ENCODE measurements around the gene LOXL1. TPM values are rescaled to one million over a fixed set of nuclear protein-coding genes. Genes with fewer than 3 reads are reported as not detected.

The LOXL1 gene
- total and polyA plus RNA-seq, 2 donors (not counting 1 experiment from before 2014, with no cell fraction given) = 65.6 to 163 TPM

DNA sequence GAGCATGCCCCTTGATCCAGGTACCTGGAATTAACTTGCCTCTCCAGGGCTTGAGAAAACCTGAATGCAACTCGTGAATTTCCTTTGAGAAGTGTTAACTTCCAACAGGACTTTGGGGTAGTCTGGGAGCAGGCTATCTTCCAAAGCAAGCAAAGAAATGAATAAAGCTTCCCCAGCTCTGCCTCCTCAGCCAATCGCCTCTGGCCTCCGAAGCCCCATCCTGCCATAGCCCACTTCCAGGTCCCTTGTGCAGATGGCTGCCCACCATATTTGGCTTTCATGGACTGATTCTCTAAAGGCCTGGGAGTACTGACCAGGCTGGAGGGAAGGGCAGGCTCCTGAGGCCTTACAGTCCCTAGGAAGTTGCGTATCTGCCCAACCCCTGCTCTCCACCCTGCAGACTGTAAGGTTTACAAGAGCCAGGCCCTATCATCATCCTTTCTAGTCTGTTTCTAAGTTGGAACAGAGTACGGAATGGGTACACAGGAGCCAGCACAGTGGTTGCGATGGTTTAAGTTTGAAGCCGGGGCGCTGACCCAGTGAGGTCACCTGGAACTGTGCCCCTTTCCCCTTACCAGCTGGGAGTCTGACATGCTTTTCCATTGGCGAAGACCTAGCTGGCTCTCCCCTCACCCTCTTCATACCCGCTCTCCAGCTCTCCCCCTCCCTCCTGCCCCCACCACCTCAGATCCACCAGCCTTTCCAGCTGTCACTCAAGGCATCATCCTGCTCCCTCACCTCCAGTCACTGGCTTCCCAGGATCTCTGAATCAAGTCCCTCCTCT, 67.1 kb downstream of the LOXL1 start:
- H2AFZ ChIP-seq (ENCODE audit: low read length) = no peak overlapping the region
- H3K27me3 ChIP-seq (ENCODE audit: control insufficient read depth, insufficient read depth, low read length) = no peaks in the 10 kb centered on the region
- H3K4me2 ChIP-seq (ENCODE audit: extremely low read depth, insufficient read depth, low read length) = peak overlapping the region; percentile 77
- peaks cover 37% of the 10 kb centered on the region for H3K79me2 ChIP-seq (ENCODE audit: control insufficient read depth, insufficient read depth, low read length)
- H3K9ac ChIP-seq (ENCODE audit: insufficient read depth, low read length) = no peak overlapping the region
- peaks cover 36% of the 10 kb centered on the region for H3K4me1 ChIP-seq (ENCODE audit: control insufficient read depth, extremely low read depth, insufficient read depth, low read length)
- peak overlapping the region in 3 of 4 experiments; percentile 78 to 97 (median 91) for H3K4me3 ChIP-seq (replicated peaks in 1 of 4; ENCODE audit: control extremely low read depth in 1 of 4, insufficient read depth in 1 of 4, low read depth in 3 of 4, low read length in 4 of 4)
- no peaks in the 10 kb centered on the region for H4K20me1 ChIP-seq (ENCODE audit: control insufficient read depth, extremely low read depth, insufficient read depth, low read length)
- no peak for DNase-seq (ENCODE audit: low read depth in 2 of 2)
- H3K27ac ChIP-seq (ENCODE audit: insufficient read depth, low read length) = no peak overlapping the region
- H3K36me3 ChIP-seq (ENCODE audit: control insufficient read depth, insufficient read depth, low read length) = peaks cover 6% of the 10 kb centered on the region
- no peaks in the 10 kb centered on the region for H3K9me3 ChIP-seq (ENCODE audit: control insufficient read depth, insufficient read depth, low read depth, low read length)
- no peak for TF ChIP-seq EZH2 (IDR thresholded peaks at IDR 0.05; ENCODE audit: low read length, missing control alignments)
- TF ChIP-seq, protein P1, sequence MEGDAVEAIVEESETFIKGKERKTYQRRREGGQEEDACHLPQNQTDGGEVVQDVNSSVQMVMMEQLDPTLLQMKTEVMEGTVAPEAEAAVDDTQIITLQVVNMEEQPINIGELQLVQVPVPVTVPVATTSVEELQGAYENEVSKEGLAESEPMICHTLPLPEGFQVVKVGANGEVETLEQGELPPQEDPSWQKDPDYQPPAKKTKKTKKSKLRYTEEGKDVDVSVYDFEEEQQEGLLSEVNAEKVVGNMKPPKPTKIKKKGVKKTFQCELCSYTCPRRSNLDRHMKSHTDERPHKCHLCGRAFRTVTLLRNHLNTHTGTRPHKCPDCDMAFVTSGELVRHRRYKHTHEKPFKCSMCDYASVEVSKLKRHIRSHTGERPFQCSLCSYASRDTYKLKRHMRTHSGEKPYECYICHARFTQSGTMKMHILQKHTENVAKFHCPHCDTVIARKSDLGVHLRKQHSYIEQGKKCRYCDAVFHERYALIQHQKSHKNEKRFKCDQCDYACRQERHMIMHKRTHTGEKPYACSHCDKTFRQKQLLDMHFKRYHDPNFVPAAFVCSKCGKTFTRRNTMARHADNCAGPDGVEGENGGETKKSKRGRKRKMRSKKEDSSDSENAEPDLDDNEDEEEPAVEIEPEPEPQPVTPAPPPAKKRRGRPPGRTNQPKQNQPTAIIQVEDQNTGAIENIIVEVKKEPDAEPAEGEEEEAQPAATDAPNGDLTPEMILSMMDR (conservative IDR thresholded peaks at IDR 0.05 in 1 of 2, IDR thresholded peaks at IDR 0.05 in 1 of 2; ENCODE audit: low read depth in 1 of 2, low read length in 2 of 2) = no peak

DNA sequence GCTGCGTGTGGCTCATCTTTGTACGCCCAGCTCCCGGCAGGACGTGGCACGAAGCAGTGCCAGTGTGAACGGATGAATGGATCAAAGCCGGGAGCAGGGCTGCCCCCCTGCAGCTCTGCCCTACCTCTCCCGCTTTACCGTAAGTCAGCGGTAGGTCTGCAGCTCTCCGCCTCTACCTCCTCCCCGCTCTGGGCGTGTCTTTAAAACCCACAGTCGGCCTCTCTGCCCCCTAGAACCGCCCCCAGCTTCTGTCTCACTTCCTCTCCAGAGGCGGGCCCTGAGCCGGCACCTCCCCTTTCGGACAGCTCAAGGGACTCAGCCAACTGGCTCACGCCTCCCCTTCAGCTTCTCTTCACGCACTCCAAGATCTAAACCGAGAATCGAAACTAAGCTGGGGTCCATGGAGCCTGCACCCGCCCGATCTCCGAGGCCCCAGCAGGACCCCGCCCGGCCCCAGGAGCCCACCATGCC, 68.2 kb downstream of the LOXL1 start, which contains the start of gene PML:
TSS of gene PML (plus strand) at position 304 of the 471 bp plus-strand sequence. CDS start at position 401, 97 bp downstream.
- H3K79me2 ChIP-seq (ENCODE audit: control insufficient read depth, insufficient read depth, low read length) = peaks cover 48% of the 10 kb centered on the region
- peak within 1 kb of the TSS; percentile 58 to 97 (median 84) for H3K4me3 ChIP-seq (replicated peaks in 1 of 4; ENCODE audit: control extremely low read depth in 1 of 4, insufficient read depth in 1 of 4, low read depth in 3 of 4, low read length in 4 of 4)
- H3K27me3 ChIP-seq (ENCODE audit: control insufficient read depth, insufficient read depth, low read length) = no peaks in the 10 kb centered on the region
- peak within 1 kb of the TSS; percentile 84 for H3K9ac ChIP-seq (ENCODE audit: insufficient read depth, low read length)
- no peaks in the 10 kb centered on the region for H3K9me3 ChIP-seq (ENCODE audit: control insufficient read depth, insufficient read depth, low read depth, low read length)
- no peaks in the 10 kb centered on the region for H4K20me1 ChIP-seq (ENCODE audit: control insufficient read depth, extremely low read depth, insufficient read depth, low read length)
- DNase-seq (ENCODE audit: low read depth in 2 of 2) = peak; percentile 93 to 94
- peaks cover 26% of the 10 kb centered on the region for H3K4me1 ChIP-seq (ENCODE audit: control insufficient read depth, extremely low read depth, insufficient read depth, low read length)
- peak within 1 kb of the TSS; percentile 84 for H2AFZ ChIP-seq (ENCODE audit: low read length)
- TF ChIP-seq, protein P1 (conservative IDR thresholded peaks at IDR 0.05 in 1 of 2, IDR thresholded peaks at IDR 0.05 in 1 of 2; ENCODE audit: low read depth in 1 of 2, low read length in 2 of 2) = no peak
- no peak for TF ChIP-seq EZH2 (IDR thresholded peaks at IDR 0.05; ENCODE audit: low read length, missing control alignments)
- H3K4me2 ChIP-seq (ENCODE audit: extremely low read depth, insufficient read depth, low read length) = peak within 1 kb of the TSS; percentile 99
- H3K27ac ChIP-seq (ENCODE audit: insufficient read depth, low read length) = peak within 1 kb of the TSS; percentile 91
- H3K36me3 ChIP-seq (ENCODE audit: control insufficient read depth, insufficient read depth, low read length) = peaks cover 9% of the 10 kb centered on the region

DNA sequence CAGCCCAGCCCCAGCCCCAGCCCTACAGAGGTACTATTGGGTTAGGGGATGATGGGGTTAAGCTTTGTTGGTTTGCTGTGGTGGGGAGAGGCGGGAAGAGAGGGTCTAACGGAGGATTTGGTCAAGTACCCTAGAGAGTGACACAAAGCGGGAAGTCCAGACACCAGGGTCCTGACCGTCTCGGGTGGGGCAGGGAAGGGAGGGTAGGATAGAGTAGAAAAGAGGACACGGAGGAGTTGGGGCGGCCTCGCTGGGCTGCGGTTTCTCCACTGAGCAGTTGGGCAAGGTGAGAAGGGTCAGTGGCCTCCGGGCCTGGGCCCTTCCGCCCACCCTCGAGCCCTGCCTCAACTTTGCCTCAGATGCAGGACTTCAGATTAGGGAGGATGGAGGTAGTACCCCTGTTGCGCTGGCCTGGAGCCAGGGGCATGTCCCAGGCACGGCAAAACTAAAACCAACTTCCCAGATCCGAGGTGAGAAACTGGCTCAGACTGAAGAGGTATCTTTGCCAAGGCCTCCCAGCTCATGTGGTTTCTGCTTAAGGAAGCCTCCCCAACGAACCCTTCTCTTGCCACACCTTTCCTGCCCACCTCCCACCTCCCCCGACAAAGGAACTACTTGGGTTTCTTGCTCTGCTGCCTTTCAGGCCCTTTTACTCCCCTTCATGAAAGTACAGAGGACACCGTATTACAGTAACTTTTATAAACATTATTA, 68.8 kb downstream of the LOXL1 start:
- TF ChIP-seq, protein P1 (conservative IDR thresholded peaks at IDR 0.05 in 1 of 2, IDR thresholded peaks at IDR 0.05 in 1 of 2; ENCODE audit: low read depth in 1 of 2, low read length in 2 of 2) = no peak
- TF ChIP-seq EZH2 (IDR thresholded peaks at IDR 0.05; ENCODE audit: low read length, missing control alignments) = no peak
- H2AFZ ChIP-seq (ENCODE audit: low read length) = no peak overlapping the region
- peak in 1 of 2 donors; percentile 29 for DNase-seq (ENCODE audit: low read depth in 2 of 2)
- H3K4me3 ChIP-seq (replicated peaks in 1 of 4; ENCODE audit: control extremely low read depth in 1 of 4, insufficient read depth in 1 of 4, low read depth in 3 of 4, low read length in 4 of 4) = peak overlapping the region; percentile 58 to 97 (median 84)
- peak overlapping the region; percentile 84 for H3K9ac ChIP-seq (ENCODE audit: insufficient read depth, low read length)
- H3K36me3 ChIP-seq (ENCODE audit: control insufficient read depth, insufficient read depth, low read length) = peaks cover 9% of the 10 kb centered on the region
- H3K79me2 ChIP-seq (ENCODE audit: control insufficient read depth, insufficient read depth, low read length) = peaks cover 52% of the 10 kb centered on the region
- H4K20me1 ChIP-seq (ENCODE audit: control insufficient read depth, extremely low read depth, insufficient read depth, low read length) = no peaks in the 10 kb centered on the region
- peak overlapping the region; percentile 99 for H3K4me2 ChIP-seq (ENCODE audit: extremely low read depth, insufficient read depth, low read length)
- no peaks in the 10 kb centered on the region for H3K27me3 ChIP-seq (ENCODE audit: control insufficient read depth, insufficient read depth, low read length)
- H3K9me3 ChIP-seq (ENCODE audit: control insufficient read depth, insufficient read depth, low read depth, low read length) = no peaks in the 10 kb centered on the region
- peak overlapping the region; percentile 91 for H3K27ac ChIP-seq (ENCODE audit: insufficient read depth, low read length)
- H3K4me1 ChIP-seq (ENCODE audit: control insufficient read depth, extremely low read depth, insufficient read depth, low read length) = peaks cover 22% of the 10 kb centered on the region
